WTC11 (cell line): Measurements from ENCODE around the gene DLG1.

Experiments
- KAT7 ChIP-seq: sonication (generic); formaldehyde crosslinking; IDR thresholded peaks from 2 replicates; pipeline ENCODE4 v1.8.1; 2023; ENCODE audit warnings: missing genetic modification reagents, mild to moderate bottlenecking, borderline replicate concordance
- NFATC4 ChIP-seq: fragments of 250-450 bp; sonication (Bioruptor Pico); IDR thresholded peaks from 2 replicates; pipeline ENCODE4 v1.9.0; 2021; ENCODE audit warnings: mild to moderate bottlenecking
- RELA ChIP-seq: sonication (generic); formaldehyde crosslinking; IDR thresholded peaks from 2 replicates; pipeline ENCODE4 v1.8.1; 2022; ENCODE audit warnings: missing genetic modification reagents, mild to moderate bottlenecking, borderline replicate concordance
- TF ChIP-seq, protein P1 (sequence below): fragments of 200-600 bp; IDR thresholded peaks from 2 replicates; pipeline ENCODE4 v1.8.0; 2022; ENCODE audit warnings: antibody characterized with exemption
- TF ChIP-seq, protein P2 (sequence below): sonication (generic); formaldehyde crosslinking; IDR thresholded peaks from 2 replicates; pipeline ENCODE4 v1.8.1; 2023; ENCODE audit warnings: mild to moderate bottlenecking, missing genetic modification reagents, moderate library complexity
- TF ChIP-seq, protein P3 (sequence below): sonication (generic); formaldehyde crosslinking; IDR thresholded peaks from 2 replicates; pipeline ENCODE4 v1.8.1; 2022; ENCODE audit warnings: mild to moderate bottlenecking, moderate library complexity, missing genetic modification reagents
- TF ChIP-seq, protein P4 (sequence below): sonication (generic); formaldehyde crosslinking; IDR thresholded peaks from 2 replicates; pipeline ENCODE4 v1.8.0; 2022; ENCODE audit warnings: mild to moderate bottlenecking, missing genetic modification reagents
- TF ChIP-seq, protein P5 (sequence below): fragments of 250-450 bp; sonication (Bioruptor Pico); IDR thresholded peaks from 2 replicates; pipeline ENCODE4 v1.9.0; 2021; ENCODE audit warnings: mild to moderate bottlenecking, borderline replicate concordance

DNA sequence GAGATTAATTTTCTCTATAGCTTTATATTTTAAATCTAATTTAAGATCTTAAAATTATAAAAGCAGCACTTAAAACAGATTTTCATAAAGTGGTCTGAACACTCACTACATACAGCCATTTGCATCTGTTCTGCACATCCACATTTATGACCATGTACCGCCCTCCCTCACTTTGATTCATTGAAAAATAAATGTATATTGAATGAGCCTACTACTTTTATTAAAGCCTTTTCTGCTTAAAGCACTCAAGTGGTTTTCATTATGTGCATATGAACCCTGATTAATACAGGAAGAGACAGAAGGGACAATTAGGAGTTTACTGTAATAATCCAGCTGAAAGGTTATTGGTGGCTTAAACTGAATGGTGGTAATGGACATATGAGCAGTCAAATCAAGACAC, 129.4 kb downstream of the DLG1 start:
- TF ChIP-seq, protein P1, sequence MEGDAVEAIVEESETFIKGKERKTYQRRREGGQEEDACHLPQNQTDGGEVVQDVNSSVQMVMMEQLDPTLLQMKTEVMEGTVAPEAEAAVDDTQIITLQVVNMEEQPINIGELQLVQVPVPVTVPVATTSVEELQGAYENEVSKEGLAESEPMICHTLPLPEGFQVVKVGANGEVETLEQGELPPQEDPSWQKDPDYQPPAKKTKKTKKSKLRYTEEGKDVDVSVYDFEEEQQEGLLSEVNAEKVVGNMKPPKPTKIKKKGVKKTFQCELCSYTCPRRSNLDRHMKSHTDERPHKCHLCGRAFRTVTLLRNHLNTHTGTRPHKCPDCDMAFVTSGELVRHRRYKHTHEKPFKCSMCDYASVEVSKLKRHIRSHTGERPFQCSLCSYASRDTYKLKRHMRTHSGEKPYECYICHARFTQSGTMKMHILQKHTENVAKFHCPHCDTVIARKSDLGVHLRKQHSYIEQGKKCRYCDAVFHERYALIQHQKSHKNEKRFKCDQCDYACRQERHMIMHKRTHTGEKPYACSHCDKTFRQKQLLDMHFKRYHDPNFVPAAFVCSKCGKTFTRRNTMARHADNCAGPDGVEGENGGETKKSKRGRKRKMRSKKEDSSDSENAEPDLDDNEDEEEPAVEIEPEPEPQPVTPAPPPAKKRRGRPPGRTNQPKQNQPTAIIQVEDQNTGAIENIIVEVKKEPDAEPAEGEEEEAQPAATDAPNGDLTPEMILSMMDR, result no peak
- TF ChIP-seq, protein P2, sequence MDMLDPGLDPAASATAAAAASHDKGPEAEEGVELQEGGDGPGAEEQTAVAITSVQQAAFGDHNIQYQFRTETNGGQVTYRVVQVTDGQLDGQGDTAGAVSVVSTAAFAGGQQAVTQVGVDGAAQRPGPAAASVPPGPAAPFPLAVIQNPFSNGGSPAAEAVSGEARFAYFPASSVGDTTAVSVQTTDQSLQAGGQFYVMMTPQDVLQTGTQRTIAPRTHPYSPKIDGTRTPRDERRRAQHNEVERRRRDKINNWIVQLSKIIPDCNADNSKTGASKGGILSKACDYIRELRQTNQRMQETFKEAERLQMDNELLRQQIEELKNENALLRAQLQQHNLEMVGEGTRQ (CRISPR knock-in tag), result no peak
- no peak for TF ChIP-seq NFATC4 (CRISPR knock-in tag)
- TF ChIP-seq, protein P3, sequence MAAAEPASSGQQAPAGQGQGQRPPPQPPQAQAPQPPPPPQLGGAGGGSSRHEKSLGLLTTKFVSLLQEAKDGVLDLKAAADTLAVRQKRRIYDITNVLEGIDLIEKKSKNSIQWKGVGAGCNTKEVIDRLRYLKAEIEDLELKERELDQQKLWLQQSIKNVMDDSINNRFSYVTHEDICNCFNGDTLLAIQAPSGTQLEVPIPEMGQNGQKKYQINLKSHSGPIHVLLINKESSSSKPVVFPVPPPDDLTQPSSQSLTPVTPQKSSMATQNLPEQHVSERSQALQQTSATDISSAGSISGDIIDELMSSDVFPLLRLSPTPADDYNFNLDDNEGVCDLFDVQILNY (CRISPR knock-in tag), result no peak
- no peak for TF ChIP-seq KAT7
- TF ChIP-seq, protein P4, sequence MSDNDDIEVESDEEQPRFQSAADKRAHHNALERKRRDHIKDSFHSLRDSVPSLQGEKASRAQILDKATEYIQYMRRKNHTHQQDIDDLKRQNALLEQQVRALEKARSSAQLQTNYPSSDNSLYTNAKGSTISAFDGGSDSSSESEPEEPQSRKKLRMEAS (CRISPR knock-in tag), result no peak
- no peak for TF ChIP-seq RELA (CRISPR knock-in tag)
- TF ChIP-seq, protein P5, sequence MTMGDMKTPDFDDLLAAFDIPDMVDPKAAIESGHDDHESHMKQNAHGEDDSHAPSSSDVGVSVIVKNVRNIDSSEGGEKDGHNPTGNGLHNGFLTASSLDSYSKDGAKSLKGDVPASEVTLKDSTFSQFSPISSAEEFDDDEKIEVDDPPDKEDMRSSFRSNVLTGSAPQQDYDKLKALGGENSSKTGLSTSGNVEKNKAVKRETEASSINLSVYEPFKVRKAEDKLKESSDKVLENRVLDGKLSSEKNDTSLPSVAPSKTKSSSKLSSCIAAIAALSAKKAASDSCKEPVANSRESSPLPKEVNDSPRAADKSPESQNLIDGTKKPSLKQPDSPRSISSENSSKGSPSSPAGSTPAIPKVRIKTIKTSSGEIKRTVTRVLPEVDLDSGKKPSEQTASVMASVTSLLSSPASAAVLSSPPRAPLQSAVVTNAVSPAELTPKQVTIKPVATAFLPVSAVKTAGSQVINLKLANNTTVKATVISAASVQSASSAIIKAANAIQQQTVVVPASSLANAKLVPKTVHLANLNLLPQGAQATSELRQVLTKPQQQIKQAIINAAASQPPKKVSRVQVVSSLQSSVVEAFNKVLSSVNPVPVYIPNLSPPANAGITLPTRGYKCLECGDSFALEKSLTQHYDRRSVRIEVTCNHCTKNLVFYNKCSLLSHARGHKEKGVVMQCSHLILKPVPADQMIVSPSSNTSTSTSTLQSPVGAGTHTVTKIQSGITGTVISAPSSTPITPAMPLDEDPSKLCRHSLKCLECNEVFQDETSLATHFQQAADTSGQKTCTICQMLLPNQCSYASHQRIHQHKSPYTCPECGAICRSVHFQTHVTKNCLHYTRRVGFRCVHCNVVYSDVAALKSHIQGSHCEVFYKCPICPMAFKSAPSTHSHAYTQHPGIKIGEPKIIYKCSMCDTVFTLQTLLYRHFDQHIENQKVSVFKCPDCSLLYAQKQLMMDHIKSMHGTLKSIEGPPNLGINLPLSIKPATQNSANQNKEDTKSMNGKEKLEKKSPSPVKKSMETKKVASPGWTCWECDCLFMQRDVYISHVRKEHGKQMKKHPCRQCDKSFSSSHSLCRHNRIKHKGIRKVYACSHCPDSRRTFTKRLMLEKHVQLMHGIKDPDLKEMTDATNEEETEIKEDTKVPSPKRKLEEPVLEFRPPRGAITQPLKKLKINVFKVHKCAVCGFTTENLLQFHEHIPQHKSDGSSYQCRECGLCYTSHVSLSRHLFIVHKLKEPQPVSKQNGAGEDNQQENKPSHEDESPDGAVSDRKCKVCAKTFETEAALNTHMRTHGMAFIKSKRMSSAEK (CRISPR knock-in tag), result no peak
